CD14-positive monocyte (primary cell): ENCODE data around the gene RPL18. TPM values are rescaled to one million over a fixed set of nuclear protein-coding genes. Genes with fewer than 3 reads are reported as not detected.

Source experiments
- DNase-seq, 3 donors: peaks; one replicate each; pipeline ENCODE4 v3.0.0-alpha.2; 2011 to 2022
- H2AFZ ChIP-seq: 2 replicates; pipeline ENCODE4 v1.6.0; 2012; ENCODE audit warnings: mild to moderate bottlenecking, low read depth, low read length, inconsistent platforms; ENCODE audit not compliant: insufficient read depth, poor library complexity, severe bottlenecking
- H3K27ac ChIP-seq, 2 donors: 1 replicate in 1 of 2; 2 replicates in 1 of 2; pipeline ENCODE4 v1.5.1; 2012 to 2013; ENCODE audit warnings: low read length in 2 of 2, control low read depth in 1 of 2, inconsistent platforms in 1 of 2, low read depth in 1 of 2, mild to moderate bottlenecking in 1 of 2
- H3K27me3 ChIP-seq, 2 donors: one replicate each; pipeline versions ENCODE4 v1.6.0 to v1.6.1; 2011 to 2013; ENCODE audit warnings: low read length in 2 of 2; ENCODE audit not compliant: control insufficient read depth in 2 of 2, insufficient read depth in 2 of 2
- H3K36me3 ChIP-seq, 2 donors: replicated peaks in 1 of 2; 1 replicate in 1 of 2; 2 replicates in 1 of 2; pipeline versions ENCODE4 v1.5.1 to v1.6.1; 2012 to 2013; ENCODE audit warnings: low read length in 2 of 2, control low read depth in 1 of 2, inconsistent platforms in 1 of 2, mild to moderate bottlenecking in 1 of 2; ENCODE audit not compliant: insufficient read depth in 2 of 2, control insufficient read depth in 1 of 2
- H3K4me1 ChIP-seq, 2 donors: 1 replicate in 1 of 2; 2 replicates in 1 of 2; pipeline versions ENCODE4 v1.5.1 to v1.6.1; 2012 to 2013; ENCODE audit warnings: low read length in 2 of 2, control low read depth in 1 of 2, inconsistent platforms in 1 of 2, mild to moderate bottlenecking in 1 of 2, moderate library complexity in 1 of 2; ENCODE audit not compliant: insufficient read depth in 2 of 2, control insufficient read depth in 1 of 2
- H3K4me2 ChIP-seq: replicated peaks from 2 replicates; pipeline ENCODE3; 2012; ENCODE audit warnings: low read length, moderate library complexity, mild to moderate bottlenecking; ENCODE audit not compliant: poor library complexity, severe bottlenecking; ENCODE audit errors: extremely low read depth
- H3K4me3 ChIP-seq, 3 experiments: fragments of 200-600 bp in 1 of 3; sonication (generic) in 1 of 3; replicated peaks in 1 of 3; 1 replicate in 2 of 3; 2 replicates in 1 of 3; pipeline ENCODE4 v1.5.1; 2011 to 2013; ENCODE audit warnings: low read length in 3 of 3, mild to moderate bottlenecking in 3 of 3, control low read depth in 2 of 3, low read depth in 2 of 3, inconsistent platforms in 1 of 3, moderate library complexity in 1 of 3
- H3K79me2 ChIP-seq: 2 replicates; pipeline ENCODE4 v1.6.0; 2012; ENCODE audit warnings: mild to moderate bottlenecking, control low read depth, inconsistent platforms, low read length, moderate library complexity; ENCODE audit not compliant: insufficient read depth
- H3K9ac ChIP-seq: 2 replicates; pipeline ENCODE4 v1.6.0; 2017; ENCODE audit warnings: low read length, mild to moderate bottlenecking; ENCODE audit not compliant: insufficient read depth, poor library complexity, severe bottlenecking
- H3K9me3 ChIP-seq, 2 donors: replicated peaks in 1 of 2; 1 replicate in 1 of 2; 2 replicates in 1 of 2; pipeline versions ENCODE4 v1.5.1 to v1.6.1; 2012 to 2013; ENCODE audit warnings: low read length in 2 of 2, control low read depth in 1 of 2; ENCODE audit not compliant: control insufficient read depth in 1 of 2, insufficient read depth in 1 of 2
- H4K20me1 ChIP-seq: 2 replicates; pipeline ENCODE4 v1.6.0; 2012; ENCODE audit warnings: mild to moderate bottlenecking, low read length, control low read depth, moderate library complexity; ENCODE audit not compliant: insufficient read depth
- H3K27ac Mint-ChIP-seq, 7 donors: one replicate each; pipeline ENCODE4 v1.8.0; 2020; ENCODE audit warnings: mild to moderate bottlenecking in 7 of 7, mixed read lengths in 7 of 7, moderate library complexity in 6 of 7, inconsistent platforms in 2 of 7
- H3K27me3 Mint-ChIP-seq, 3 donors: one replicate each; pipeline ENCODE4 v1.8.0; 2021 to 2022; ENCODE audit warnings: low read depth in 3 of 3, mild to moderate bottlenecking in 3 of 3, mixed read lengths in 3 of 3, moderate library complexity in 3 of 3, inconsistent platforms in 1 of 3
- H3K36me3 Mint-ChIP-seq, 2 donors: one replicate each; pipeline ENCODE4 v1.8.0; 2020; ENCODE audit warnings: mixed read lengths in 2 of 2, inconsistent platforms in 1 of 2, mild to moderate bottlenecking in 1 of 2
- H3K4me1 Mint-ChIP-seq: one replicate; pipeline ENCODE4 v1.8.0; 2020; ENCODE audit warnings: mild to moderate bottlenecking, mixed read lengths
- H3K4me3 Mint-ChIP-seq, 2 donors: one replicate each; pipeline ENCODE4 v1.8.0; 2020; ENCODE audit warnings: mild to moderate bottlenecking in 2 of 2, mixed read lengths in 2 of 2, moderate library complexity in 1 of 2
- H3K9me3 Mint-ChIP-seq, 7 donors: one replicate each; pipeline ENCODE4 v1.8.0; 2020 to 2022; ENCODE audit warnings: mixed read lengths in 7 of 7, mild to moderate bottlenecking in 6 of 7, moderate library complexity in 6 of 7, inconsistent platforms in 2 of 7
- CTCF ChIP-seq: fragments of 200-600 bp; IDR thresholded peaks from one replicate; pipeline ENCODE4 v1.8.0; 2022; ENCODE audit warnings: antibody characterized with exemption, mild to moderate bottlenecking
- WGBS: methylation state at CpG from one replicate; pipeline ENCODE4 v1.1.5; 2013; ENCODE audit warnings: missing lambda C conversion rate; ENCODE audit not compliant: insufficient coverage; 5-methylcytosine and 5-hydroxymethylcytosine counted together
- intact Hi-C, 2 donors: fragments of 100-400 bp; cut with micrococcal nuclease; formaldehyde crosslinking; loops; one replicate each; pipeline versions ENCODE4 v1.15.0 to v1.15.1; 2023
- polyA plus RNA-seq, 3 donors: library from polyadenylated mRNA; depleted of rRNA in 1 of 3; unstranded in 2 of 3; stranded (reverse) in 1 of 3; fragments of 300-500 nt in 2 of 3; fragments of >200 nt in 1 of 3; fragmentation: Illumina TruSeq in 2 of 3; gene quantifications; 1 replicate in 2 of 3; 2 replicates in 1 of 3; pipeline ENCODE4 v1.2.3, GENCODE V29; 2012 to 2021

RPL18 gene
- polyA plus RNA-seq, 3 donors = 803 to 1,540 (median 892) TPM

GRCh38 chr19:48629599-48630295 lies 10.8 kb upstream of the RPL18 start:
- H3K9ac ChIP-seq = no peak overlapping the region
- Mint-ChIP-seq H3K27me3 (no peaks in the 10 kb centered on the region), H3K4me1 (peaks cover 56% of the 10 kb centered on the region), H3K36me3 (peaks cover 30 to 51% of the 10 kb centered on the region in 2 donors), H3K4me3 (no peak overlapping the region), H3K27ac (peak overlapping the region in 2 of 7 donors; percentile 18 to 68), H3K9me3 (peaks cover 0 to 3% (median 0%) of the 10 kb centered on the region in 7 donors)
- DNase-seq = no peak
- peaks cover 20% of the 10 kb centered on the region for H3K79me2 ChIP-seq
- H4K20me1 ChIP-seq = peaks cover 39% of the 10 kb centered on the region
- peaks cover 63 to 70% of the 10 kb centered on the region in 2 donors for H3K4me1 ChIP-seq
- no peaks in the 10 kb centered on the region for H3K9me3 ChIP-seq
- H3K27me3 ChIP-seq = no peaks in the 10 kb centered on the region
- no peak overlapping the region for H3K4me2 ChIP-seq
- H3K36me3 ChIP-seq = peaks cover 27 to 55% of the 10 kb centered on the region in 2 donors
- no peak overlapping the region for H2AFZ ChIP-seq
- TF ChIP-seq CTCF = no peak
- intact Hi-C loops = loop anchor here in 1 of 2 donors (10.0 kb wide), 2 partner anchors 305 to 335 kb away; partner anchors contain the start of genes EMP3 and FTL
- no peak overlapping the region for H3K27ac ChIP-seq
- H3K4me3 ChIP-seq = no peak overlapping the region
- 86% methylated on average over 44 of the region's 48 CpGs for WGBS

GRCh38 chr19:48629297-48629598 lies 10.3 kb upstream of the RPL18 start:
- Mint-ChIP-seq H3K4me1 (peaks cover 58% of the 10 kb centered on the region), H3K27ac (no peak overlapping the region), H3K27me3 (no peaks in the 10 kb centered on the region), H3K4me3 (no peak overlapping the region), H3K36me3 (peaks cover 30 to 51% of the 10 kb centered on the region in 2 donors), H3K9me3 (peaks cover 0 to 3% (median 0%) of the 10 kb centered on the region in 7 donors)
- intact Hi-C loops = no loop called here
- Histone ChIP-seq H3K4me1 (peaks cover 63 to 70% of the 10 kb centered on the region in 2 donors), H3K9ac (no peak overlapping the region), H3K36me3 (peaks cover 27 to 55% of the 10 kb centered on the region in 2 donors), H3K4me3 (no peak overlapping the region), H4K20me1 (peaks cover 41% of the 10 kb centered on the region), H3K79me2 (peaks cover 22% of the 10 kb centered on the region), H3K9me3 (no peaks in the 10 kb centered on the region), H3K27me3 (no peaks in the 10 kb centered on the region), H2AFZ (no peak overlapping the region), H3K4me2 (no peak overlapping the region), H3K27ac (no peak overlapping the region)
- 99% methylated on average over 22 of the region's 22 CpGs for WGBS
- no peak for TF ChIP-seq CTCF
- DNase-seq = no peak
